GM18873 (cell line): ENCODE data around the gene STAG3.
"Not testable (repeated sequence)": the region's sequence is repeated elsewhere in the genome, so short reads cannot be mapped to it uniquely, and the experiment has no call there.

Source experiments
- ATAC-seq: cut with Tn5 transposase; IDR thresholded peaks from one replicate; pipeline ENCODE4 v1.9.1; 2021; ENCODE audit warnings: mild to moderate bottlenecking, moderate library complexity, moderate number of reproducible peaks; ENCODE audit not compliant: unreplicated experiment, low FRiP score

Gene STAG3

GRCh38 chr7:100210805-100211204, 33.1 kb downstream of the STAG3 start:
- ATAC-seq, result no peak

GRCh38 chr7:100211342-100211780, 33.6 kb downstream of the STAG3 start:
- peak; percentile 41 for ATAC-seq

DNA sequence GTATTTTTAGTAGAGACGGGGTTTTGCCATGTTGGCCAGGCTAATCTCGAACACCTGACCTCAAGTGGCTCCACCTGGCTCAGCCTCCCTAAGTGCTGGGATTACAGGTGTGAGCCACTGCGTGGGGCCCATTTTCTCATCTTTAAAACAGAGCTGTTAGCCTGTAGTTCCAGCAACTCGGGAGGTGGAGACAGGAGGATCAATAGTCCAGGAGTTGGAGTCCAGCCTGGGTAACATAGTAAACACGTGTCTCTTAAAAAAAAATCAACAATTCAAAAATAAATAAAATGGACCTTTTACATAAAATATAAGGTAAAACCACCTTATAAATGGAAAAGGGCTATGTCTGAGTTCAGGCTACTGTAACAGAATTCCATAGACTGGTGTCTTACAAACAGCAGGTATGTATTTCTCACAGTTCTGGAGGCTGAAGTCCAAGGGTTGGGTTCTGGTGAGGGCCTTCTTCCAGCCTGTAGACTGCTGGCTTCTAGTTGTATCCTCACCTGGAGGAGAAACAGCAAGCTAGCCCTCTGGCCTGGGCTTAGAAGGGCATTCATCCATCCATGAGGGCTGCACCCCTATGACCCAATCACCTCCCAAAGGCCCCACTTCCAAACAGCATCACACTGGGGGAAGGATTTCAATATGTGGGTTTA, 35.0 kb downstream of the STAG3 start:
- ATAC-seq, result no peak

DNA sequence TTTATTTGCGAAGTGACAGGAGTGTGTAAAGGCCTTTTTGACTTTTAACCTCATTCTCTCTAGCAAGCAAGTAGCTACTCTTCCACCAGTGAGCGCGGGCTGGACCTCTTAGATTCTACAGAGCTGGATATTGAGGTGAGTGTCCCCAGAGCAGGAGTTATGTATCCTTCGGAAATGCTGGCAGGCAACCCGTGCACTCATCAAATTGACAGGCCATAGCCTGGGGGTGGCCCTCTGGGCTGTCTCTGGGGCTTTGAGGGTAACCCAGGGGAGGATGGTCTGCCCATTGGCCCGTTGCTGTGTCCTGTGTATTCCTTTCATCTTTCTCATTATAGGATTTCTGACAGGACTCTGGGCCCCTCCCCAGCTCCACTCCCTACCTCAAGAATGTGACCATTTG, 36.0 kb downstream of the STAG3 start:
- ATAC-seq, result no peak

DNA sequence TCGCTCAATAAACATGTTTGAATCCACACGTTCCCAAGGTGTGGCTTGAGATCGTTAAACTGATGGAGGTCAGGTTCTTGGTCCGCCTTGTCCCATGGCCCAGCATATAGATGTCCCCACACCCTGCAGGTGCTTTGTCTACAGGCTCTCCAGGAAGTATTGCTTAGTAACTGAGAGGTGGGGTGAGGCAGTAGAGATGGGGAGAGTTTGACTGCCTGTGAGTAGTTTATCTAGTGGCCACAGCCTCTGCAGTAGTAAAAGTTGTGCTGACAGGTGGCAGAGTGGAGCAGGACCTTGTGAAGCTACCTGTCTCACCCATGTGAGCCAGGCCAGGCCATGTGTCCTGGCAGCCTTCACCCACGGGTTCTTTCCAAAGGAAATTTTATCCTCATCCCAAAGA, 36.6 kb downstream of the STAG3 start:
- ATAC-seq, result not testable (repeated sequence)

DNA sequence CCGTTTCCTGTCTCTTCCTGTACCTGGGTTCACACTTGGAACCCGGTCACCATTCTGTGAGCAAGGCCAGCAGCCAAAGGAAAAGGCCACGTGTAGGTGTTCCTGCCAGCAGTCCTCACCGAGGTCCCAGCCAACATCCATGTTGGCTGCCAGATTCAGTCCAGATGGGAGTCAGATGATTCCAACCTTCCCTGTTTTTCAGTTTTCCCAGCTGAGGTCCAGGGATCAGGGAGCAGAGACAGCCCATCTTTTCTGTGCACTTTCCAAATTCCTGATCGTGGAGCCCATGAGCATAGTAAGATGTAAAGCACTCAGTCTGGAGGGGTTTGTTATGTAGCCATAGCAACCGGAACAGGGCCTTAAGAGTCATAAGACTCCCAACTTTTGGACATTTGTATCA, 38.2 kb downstream of the STAG3 start:
- ATAC-seq, result no peak

- peak; percentile 15 for ATAC-seq
Measured at GRCh38 chr7:100217934-100218333, 40.2 kb downstream of the STAG3 start.

GRCh38 chr7:100219271-100219737, 41.6 kb downstream of the STAG3 start:
- no peak for ATAC-seq

- not testable (repeated sequence) for ATAC-seq
Measured at GRCh38 chr7:100219801-100220585, 42.3 kb downstream of the STAG3 start, which contains the start of gene PVRIG. Gene PVRIG, plus strand, starts transcription at chr7:100219949. Its CDS starts 22 bp downstream, at chr7:100219971.

DNA sequence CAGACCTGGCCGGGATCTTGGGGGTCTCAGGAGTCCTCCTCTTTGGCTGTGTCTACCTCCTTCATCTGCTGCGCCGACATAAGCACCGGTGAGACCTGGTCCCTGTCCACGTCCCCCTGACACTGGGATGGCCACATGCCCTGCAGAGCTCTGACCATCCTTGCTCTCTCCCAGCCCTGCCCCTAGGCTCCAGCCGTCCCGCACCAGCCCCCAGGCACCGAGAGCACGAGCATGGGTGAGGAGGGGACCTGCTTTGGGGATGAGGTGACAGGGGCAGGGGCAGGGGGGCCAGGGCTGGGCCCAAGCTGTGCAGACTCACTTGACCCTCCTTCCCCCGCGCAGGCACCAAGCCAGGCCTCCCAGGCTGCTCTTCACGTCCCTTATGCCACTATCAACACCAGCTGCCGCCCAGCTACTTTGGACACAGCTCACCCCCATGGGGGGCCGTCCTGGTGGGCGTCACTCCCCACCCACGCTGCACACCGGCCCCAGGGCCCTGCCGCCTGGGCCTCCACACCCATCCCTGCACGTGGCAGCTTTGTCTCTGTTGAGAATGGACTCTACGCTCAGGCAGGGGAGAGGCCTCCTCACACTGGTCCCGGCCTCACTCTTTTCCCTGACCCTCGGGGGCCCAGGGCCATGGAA, 43.0 kb downstream of the STAG3 start:
- no peak for ATAC-seq

DNA sequence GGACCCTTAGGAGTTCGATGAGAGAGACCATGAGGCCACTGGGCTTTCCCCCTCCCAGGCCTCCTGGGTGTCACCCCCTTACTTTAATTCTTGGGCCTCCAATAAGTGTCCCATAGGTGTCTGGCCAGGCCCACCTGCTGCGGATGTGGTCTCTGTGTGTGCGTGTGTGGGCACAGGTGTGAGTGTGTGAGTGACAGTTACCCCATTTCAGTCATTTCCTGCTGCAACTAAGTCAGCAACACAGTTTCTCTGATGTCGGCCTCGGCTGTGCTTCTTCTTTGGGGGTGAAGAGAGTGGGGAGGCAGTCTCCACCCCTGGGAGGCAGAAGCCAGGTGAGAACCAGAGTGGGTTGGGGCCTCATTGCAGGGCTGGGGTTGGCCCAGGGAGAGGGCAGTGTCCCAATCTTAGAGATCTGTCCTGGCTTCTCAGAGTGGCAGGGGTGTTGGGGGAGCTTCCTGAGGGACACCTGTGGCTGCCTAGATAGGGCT, 43.6 kb downstream of the STAG3 start:
- ATAC-seq, result peak; percentile 44

DNA sequence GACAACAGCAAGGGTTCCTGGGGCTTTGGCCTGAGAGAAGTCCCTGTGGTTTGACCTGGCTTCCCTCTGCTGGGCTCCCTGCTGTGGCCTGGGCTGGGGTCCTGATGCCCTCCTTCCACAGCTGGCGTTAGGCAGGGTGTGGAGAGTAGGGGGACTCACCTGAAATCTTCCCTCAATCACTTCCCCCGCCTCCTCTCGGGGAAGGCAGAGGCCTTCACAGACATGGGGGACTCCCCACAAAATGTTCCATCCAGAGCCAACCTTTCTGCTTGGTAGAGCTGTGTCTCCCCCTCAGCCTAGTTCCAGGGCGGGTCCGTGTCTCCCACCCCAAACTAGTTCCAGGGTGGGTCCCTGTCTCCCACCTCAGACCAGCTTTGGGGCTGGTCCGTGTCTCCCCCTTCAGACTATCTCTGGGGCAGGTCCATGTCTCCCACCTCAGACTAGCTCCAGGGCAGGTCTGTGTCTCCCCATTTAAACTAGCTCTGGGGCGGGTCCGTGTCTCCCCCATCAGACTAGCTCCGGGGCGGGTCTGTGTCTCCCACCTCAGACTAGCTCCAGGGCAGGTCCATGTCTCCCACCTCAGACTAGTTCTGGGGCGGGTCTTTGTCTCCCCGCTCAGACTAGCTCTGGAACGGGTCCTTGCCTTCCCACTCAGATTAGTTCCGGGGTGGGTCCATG, 44.2 kb downstream of the STAG3 start:
- ATAC-seq, result no peak

DNA sequence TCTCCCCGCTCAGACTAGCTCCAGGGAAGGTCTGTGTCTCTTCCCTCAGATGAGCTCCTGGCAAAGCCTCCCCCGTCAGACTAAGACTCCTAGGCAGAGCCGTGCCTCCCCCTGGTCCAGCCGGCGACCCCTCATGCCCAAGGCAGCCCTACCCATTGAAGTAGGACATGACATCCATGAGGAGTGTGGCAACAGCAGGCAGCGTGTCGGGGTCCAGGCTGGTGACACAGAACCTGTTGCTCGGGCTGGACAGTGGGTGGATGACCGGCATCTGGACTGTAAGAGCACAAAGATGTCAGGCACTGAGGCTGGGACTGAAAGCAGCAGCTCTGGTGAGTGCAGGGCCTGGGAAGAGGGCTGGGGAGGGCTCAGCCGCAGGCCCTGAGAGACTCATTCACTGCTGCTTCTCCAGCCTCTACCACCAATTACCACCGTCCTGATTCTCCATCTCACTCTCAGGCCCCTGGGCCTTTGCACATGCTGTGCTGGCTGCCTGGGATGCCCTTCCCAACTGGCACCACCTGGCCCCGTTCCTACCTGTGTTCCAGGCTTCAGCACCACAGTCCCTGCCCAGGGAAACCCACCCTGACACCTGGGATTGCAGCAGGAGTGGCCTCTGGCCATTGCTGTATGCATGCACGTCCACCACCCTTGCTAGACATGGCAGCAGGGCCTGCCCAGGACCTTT, 44.9 kb downstream of the STAG3 start:
- ATAC-seq, result no peak

DNA sequence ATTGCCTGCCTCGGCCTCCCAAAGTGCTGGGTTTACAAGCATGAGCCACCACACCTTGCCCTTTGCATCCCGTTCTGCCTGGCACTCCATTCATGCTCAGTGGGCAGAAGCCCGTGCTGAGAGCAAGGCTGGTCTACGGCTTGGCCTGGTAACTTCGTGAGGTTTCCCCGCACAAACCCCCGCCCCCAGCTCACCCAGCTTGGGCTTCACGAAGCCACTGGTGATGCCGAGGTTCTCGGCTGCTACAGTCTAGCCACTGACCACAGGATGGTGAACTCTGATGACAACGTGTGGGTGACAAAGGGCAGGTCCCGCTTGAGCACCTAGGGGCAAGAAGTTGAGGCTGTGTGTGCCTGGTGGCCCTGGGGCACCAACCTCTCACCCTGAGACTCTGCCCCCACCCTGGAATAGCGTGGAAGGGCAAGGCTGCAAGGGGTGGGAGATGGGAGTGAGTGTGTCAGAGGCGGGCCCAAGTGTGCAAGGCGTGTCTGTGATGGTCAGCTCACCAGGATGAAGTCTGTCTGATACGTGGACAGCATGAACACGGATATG, 45.7 kb downstream of the STAG3 start:
- ATAC-seq, result not testable (repeated sequence)

DNA sequence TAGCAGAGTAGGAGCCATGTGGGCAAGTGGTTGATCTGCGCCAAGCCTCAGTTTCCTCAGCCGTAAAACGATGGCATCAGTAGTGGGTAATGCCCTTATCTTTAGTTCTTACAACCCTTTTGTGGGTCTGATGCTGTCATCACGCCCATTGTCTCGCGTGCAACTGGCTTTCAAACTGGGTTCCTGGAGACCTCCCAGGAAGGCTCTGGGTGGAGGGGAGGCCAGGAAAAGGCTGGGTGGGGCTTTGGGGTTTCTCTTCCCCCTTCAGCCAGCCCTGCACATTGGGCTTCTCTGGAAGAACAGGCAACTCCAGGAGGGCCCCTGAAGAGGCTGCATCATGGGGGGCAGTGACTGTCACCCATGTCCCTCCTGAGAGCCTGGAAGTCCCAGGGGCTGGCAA, 47.2 kb downstream of the STAG3 start:
- ATAC-seq, result not testable (repeated sequence)

- ATAC-seq, result not testable (repeated sequence)
Measured at GRCh38 chr7:100234660-100235317, 57.1 kb downstream of the STAG3 start.

DNA sequence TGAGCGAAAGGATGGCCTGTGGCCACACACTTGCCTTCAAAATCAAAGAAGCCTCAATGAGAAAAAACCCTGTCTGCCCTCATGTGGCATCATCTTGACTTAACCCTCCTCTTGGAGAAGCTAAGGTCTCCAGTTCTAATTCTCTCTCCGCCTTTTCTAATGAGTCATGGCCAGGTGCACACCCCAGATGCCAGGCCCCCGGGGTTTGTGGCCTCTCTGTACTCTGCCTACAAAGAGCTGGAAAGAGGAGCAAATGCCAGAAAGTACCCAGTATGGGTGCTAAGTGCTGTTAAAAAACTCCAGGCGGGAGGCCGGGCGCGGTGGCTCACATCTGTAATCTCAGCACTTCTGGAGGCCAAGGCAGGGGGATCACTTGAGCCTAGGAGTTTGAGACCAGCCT, 62.3 kb downstream of the STAG3 start:
- not testable (repeated sequence) for ATAC-seq

DNA sequence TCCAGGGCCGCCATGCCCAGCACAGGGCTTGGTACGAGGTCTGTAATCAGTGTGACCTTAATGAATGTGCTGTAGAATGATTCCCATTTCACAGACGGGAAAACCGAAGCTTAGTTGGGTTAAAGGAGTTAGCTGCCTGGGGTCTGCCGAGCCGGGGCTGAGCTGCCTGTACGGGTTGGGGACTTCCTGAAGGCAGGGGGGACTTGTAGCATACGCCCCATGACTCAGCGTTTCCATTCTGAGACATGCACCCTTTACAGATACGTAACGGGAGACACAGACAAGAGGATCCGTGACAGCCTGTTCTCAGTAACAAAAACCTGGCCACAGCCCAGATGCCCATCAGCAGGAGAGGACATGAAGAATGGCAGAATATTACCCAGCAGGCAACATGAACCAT, 65.7 kb downstream of the STAG3 start:
- not testable (repeated sequence) for ATAC-seq

DNA sequence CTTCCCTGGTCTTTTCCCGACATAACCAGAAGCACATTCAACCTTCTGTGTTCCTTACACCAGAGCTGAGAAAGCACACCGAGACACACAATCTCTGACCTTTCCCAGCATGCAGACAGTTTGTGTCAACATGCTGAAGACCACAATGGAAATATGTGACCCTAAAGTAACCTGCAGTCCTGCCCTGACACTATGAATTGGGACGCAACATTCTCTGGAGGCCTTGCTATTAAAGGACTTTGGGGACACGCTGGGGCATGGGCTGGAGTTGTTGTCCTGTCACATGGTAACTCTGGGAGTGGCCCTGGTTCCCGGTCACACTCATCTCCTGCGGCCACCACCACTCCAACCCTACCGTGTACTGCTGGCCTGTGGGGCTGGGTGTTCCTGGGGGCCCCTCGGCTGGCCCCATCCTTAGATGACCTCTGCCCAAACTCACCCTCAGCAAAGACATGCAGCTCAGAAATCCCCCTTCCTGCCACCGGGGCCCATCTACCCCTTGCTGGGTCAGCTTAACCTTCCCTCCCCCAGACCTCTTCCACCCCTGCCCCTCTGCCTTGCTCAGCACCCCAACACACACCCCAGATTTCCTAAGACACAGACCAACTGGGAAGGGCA, 67.4 kb downstream of the STAG3 start:
- ATAC-seq, result not testable (repeated sequence)
